HG03039 (cell line): ENCODE measurements around the gene GUCA1A.
"Not testable (repeated sequence)": the region's sequence is repeated elsewhere in the genome, so short reads cannot be mapped to it uniquely, and the experiment has no call there.

Source experiments
- ATAC-seq: cut with Tn5 transposase; IDR thresholded peaks from one replicate; pipeline ENCODE4 v1.9.1; 2021; ENCODE audit warnings: mild to moderate bottlenecking, moderate library complexity; ENCODE audit not compliant: unreplicated experiment

The GUCA1A gene

DNA sequence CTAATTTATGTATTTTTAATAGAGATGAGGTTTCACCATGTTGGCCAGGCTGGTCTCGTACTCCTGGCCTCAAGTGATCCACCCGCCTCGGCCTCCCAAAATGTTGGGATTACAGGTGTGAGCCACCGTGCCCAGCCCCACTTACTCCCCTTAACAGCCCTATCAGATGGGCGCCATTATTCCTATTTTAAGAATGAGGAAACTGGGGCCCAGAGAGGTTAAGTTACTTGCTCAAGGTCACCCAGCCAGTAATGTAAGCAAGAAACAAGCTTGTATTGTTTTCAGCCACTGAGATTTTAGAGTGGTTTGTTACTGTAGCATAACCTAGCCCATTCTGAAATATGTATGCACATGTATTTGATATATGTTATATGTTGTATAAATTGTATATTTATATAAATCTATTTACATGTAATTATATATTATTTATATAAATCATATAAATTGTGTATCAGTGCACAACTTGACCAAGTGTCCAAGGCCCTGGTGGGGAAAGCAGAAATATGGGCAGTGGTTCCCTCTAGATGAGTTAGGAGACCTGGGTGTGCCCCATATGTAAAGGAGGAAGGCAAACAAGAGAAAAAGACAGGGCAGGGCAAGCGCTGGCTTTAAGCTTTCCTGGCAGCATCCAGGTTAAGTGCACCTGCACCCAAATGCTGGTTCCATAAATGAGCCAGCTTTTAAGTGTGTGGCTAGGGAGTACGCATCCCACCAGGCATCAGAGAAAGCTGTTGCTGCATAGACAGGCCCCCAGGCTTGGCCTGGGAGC lies 1.2 kb upstream of the GUCA1A start:
- ATAC-seq: no peak

DNA sequence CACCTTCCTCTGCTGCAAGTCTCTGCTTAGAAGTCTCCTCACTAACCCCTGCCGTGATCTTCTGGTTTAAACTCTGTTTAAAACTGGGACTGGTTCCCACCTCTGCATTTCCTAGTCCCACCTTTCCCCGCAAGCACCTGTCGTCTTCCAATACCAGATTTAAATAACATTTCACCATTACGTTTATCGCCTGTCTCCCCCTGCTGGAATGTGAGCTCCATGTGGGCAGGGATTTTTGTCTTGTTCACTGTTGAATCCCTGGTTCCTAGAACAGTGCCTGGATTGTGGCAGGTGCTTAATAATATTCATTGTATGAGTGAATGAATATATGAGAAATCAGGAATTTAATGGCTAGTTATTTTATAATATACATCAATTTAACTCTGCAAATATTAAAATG lies 2.7 kb downstream of the GUCA1A start:
- ATAC-seq: no peak

DNA sequence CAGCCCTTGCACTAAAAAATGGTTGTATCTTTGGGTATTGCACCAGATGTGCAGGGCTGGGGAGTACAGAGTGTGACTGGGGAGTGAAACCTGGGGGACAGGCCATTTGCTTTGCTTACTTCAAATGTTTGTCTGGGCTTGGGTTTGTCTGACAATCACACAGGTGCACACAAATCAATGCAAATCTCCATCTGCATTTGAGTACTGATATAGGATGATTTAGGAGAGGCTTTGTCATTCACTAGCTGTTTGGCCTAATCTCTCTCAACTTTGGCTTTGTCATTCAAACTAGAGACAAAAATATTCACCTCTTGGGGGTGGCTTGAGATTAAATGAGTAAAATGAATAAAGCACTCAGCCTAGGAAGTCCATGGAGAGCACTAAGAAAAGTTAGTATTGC lies 3.8 kb downstream of the GUCA1A start:
- ATAC-seq: no peak

DNA sequence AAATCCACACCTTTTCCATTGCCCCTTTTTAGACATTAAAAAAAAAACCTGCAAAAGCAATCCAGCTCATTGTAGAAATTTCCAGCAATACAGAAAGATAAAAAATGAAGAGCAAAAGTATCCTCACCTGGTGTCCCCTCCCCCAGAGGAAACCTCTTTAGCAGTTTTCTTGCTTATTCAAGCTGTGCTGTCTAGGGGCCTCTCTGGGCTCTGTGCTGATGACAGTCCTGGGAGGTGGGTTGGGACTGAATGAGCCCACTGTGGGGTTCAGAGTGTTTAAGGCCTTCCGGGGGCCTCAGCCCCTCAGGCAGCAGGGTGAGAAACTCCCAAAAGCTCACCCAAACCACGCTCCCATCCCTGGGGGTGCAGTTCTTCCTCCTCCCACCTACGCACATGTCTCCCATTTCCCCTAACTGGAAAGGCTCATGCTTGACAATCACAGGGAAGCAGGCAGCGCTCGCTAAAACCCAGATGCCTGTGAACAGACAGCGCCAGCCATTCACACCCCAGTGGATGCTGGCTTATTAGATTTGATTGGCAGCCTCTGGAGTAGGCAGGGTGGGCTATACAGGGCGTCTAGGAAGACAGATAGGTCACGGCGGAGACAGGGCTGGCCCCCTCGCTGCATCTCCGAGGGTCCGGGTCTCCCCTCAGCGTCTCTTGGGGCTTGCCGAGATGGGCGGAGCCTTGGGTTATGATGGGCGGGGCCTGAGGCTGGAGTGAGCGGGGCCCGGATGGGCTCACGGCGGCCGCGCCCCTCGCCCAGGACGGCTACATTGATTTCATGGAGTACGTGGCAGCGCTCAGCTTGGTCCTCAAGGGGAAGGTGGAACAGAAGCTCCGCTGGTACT lies 4.6 kb downstream of the GUCA1A start:
- no peak for ATAC-seq

DNA sequence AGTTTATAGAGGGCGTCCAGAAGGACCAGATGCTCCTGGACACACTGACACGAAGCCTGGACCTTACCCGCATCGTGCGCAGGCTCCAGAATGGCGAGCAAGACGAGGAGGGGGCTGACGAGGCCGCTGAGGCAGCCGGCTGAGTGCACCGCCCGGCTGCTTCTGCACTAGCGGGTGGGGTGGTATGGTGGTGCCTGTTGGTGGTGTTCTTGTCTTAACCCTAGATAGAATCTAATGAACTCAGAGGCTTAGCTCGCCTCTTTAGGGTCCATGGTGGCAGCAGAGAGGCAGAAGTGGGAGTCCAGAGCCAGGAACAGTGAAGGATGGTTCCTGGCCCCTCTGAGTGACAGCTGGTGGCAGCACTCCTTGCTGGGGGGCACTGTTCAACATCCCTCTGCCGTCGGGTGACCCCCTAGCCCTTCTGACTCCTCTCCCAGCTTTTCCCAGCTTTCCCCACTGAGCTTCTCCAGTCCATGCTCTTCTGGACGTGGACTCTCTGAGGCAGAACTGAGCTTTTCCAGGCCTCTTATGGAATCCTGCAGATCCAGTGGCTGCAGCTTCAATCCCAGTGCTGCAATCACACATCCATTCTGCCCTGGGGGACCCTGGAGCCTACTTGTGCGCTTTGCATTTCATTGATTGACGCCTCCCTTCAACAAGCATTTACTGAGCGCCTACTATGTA lies 6.2 kb downstream of the GUCA1A start:
- ATAC-seq: no peak

DNA sequence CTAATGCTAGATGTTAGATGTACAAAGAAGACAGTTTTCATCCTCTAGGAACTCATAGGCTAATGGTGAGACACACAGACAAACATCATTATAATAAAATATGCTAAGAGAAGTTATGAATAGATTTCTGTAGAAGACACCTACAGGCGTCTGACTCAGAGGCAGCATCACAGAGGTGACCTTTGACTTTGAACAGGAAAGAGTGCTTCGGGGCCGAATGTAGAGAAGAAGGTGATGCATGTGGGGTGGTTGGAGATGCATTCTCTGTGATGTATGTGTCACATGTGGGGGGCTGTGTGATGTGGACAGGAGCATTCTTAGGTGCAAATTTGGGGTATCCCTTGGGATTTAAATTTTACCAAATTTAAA lies 6.8 kb downstream of the GUCA1A start:
- no peak for ATAC-seq

DNA sequence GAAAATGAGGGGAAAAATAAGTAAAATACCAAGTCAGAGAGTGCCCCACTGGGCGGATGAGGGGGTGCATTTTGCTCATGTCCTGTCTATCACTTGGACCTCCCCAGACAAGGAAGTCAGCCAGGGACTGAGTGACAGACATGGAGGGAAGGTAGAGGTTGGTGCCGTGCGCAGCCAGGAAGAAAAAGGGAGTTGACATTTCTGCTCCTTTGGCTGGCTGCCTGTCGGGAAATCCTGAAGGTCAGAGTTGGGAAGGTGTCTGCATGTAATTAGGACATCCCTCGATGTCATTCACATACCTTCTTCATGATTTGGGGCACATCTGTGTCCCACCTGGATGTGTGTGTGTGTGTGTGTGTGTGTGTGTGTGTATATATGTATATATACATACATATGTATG lies 8.9 kb downstream of the GUCA1A start:
- ATAC-seq: no peak

DNA sequence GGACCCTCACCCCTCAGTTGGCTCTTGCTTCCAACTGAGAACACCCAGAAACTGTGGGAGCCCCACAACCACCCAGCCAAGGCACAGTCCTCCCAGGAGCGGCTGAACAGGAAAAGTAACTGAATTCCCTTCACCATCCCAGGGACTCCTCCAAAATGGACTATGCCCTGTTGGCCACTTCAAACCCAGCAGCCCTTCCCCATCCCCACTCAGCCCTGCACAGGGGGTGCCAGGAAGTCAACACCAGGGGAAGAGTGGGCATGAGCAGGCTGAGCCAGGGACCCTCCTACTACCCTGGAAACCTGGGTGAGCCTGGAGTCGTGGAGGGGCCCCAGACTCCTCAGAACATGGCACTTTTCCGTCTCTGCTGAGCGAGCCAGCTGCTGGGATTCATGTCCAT lies 11.3 kb downstream of the GUCA1A start:
- no peak for ATAC-seq

DNA sequence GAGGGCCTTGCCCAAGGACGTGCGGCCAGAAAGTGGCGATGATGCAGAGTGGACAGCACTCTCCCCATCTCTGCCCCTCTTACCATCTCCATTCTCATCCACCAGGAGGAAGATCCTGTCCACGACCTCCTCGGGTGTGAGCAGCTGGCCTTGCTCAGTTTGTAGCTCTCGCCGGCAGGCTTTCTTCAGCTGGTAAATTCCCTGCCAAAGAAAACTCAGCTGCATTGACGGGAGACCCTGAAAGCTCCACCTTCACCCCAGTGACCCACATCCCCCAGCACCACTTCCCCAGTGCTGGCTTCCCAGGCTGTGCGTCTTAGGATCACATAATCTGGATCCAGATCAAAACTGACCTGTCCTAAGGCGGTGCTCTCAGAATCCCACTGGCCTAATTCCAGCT lies 12.4 kb downstream of the GUCA1A start:
- no peak for ATAC-seq

DNA sequence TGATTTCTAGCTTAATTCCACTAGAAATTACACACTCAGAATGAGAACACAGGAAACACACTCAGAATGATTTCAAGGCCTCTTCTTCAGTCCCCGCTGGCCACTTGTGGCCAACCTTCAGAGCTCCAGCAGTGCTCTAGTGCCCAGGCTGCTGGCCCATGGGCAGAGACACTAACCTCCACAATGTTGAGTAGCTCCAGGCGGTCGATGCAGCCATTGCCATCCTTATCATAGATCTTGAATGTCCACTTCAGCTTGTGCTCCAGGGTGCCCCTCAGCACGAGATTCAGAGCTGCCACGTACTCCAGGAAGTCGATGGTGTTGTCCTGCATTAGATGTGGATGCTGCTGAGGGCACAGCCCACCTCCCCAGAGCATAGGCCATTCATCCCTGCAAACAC lies 15.2 kb downstream of the GUCA1A start:
- ATAC-seq: no peak

DNA sequence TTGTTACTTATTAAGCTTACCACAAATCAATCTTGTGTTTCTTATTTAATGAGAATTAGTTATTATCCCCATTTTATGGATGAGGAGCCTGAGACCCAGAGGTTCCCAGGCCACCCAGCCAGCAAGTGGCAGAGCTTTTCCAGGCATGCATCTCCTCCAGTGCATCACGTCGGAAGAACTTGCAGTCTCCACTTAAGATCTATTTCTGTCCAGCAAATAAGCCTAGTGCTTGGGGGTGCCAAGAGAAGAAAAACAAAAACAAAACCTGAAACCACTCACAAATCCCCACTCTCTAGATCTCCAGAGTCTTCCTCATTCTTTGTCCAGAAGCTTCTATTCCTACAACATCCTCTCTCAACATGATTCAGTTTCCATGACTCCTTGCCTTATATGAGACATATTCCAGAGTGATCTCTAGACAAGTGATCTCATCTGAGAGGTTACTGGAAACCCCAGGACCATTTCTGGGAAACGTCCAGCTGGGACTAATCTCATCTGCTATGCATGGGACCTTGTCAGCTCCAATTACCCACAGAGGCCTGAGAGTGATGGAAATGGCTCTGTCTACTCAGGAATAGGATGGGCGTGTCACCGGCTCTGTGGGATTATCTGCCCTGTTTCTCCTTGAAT lies 17.5 kb downstream of the GUCA1A start:
- ATAC-seq: no peak

DNA sequence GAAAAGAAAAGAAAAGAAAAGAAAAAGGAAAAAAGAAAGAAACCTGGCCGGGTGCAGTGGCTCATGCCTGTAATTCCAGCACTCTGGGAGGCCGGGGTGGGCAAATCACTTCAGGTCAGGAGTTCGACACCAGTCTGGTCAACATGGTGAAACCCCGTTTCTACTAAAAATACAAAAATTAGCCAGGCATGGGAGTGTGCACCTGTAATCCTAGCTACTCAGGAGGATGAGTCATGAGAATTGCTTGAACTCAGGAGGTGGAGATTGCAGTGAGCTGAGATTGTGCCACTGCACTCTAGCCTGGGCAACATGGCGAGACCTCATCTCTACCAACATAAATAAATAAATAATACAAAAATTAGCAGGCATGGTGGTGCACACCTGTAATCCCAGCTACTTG lies 19.2 kb downstream of the GUCA1A start:
- not testable (repeated sequence) for ATAC-seq

DNA sequence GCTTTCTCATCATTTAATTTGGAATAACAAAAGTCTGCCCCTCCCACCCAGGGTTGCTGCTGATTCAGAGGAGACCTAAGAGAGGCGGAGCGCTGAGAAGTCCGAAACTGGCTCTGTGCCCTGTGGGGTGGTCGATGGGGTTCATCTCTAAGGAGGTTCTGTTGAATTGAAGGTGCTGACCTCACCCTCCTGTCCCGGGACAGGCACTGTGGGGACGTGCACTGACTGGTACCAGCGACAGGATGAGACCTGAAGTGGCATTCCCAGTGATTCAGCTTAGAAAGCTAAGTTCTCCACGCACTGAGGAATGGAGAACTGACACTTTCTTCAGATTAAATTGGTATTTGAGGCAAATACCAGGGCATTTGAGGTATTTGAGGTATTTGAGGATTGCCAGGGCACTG lies 20.3 kb downstream of the GUCA1A start:
- no peak for ATAC-seq

DNA sequence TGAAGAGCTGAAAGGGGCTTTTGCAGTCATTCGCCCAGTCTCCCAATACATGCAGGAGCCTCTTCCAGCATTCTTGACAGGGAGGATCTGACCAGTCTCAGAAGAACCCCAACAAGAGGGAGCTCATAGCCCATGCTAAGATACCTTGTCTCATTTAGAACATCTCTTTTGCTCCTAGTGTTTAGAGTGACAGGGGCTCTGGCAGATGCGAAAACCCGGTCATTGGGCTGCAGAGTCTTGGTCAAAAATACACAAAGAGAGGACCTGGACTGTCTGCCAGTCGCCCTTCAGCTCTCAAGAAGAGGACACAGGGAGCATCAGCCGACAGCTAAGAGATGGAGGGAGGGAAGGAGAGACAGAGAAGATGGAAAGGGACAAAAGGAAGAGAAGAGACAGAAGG lies 20.9 kb downstream of the GUCA1A start:
- no peak for ATAC-seq

DNA sequence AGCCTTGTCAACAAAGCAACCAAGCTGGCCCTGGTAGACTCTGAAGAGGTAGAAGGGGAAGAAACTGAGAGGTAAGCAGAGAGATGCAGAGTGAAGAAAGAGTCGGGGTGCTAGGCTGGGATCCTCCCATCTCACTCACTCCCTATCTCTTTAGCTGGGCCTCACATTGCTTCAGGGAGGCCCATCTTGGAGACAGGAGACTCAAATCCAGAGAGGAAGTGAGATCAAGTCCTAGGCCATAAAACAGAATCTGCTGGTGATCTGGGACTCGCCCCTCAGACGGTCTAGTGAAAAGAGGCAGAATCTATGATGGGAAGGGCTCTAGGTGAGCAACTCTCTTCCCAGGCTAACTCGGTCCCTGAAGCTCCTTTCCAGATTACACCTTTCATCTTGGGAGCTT lies 22.3 kb downstream of the GUCA1A start:
- ATAC-seq: no peak

DNA sequence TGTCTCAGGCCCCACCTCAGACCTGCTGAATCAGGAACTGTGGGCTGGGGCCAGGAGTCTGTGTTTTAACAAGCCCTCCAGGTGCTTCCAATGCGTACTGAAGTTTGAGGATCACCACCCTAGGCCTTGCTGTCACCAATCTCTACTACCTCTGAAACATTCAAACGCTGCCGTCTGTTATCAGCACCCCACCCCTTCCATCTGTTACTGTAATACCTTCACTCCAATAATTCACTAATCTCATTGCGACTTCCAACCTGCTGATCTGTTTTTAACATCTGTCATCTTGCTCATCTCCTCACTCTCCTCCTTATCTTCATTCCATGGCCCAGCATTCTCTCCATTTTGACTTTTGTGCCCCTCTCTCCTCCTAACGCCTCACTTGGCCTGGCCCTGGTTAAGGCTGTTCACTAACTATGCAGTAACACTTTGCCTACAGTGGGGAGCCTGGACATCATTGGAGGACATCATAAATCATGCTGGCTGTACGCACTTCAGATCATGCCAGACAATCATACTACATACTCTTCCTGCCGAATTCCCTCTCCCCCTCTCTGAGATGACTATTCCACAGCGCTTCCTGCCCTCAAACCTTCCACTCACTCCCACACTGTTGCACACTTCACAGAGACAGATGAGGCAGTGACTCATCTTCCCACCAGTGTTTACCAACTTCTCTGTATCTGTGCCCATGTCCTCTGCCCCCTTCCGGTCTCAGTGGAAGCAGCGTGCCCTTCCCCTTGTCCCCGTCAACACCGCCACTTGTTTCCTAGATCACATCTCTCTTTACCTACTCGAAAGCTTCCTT lies 24.6 kb downstream of the GUCA1A start:
- no peak for ATAC-seq

DNA sequence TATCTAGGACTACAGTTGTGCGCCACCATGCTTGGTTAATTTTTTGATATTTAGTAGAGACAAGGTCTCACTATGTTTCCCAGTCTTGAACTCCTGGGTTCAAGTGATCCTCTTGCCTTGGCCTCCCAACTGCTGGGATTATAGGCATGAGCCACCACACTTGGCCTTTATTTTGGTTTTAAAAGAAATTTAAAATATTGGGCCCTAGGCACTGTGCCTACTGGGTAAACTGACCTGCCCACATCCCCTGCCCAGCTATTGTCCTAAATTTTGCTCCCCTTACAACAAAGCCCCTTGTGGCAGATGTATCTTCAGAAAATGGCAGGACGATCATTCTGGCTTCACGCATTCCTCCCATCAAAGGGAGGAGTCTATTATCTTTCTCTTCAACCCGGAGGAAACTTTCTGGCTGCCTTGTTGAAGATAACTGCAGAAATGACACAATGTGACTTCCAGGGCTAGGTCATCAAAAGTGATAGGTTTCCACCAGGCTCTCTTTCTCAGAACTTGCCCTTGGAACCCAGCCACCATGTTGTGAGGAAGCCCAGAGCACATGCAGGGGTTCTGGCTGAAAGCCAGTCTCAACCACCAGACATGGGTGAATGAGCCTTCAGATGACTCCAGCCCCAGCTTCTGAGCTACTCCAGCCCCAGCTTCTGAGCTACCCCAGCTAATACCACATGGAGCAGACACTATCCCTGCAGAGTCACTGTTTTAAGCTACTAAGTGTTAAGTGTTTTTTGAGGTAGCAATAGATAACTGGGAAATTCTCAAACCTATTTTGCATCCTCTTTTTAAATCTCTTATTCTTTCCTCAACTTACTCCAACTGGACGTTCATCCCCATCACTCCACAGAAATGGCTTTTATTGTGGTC lies 26.2 kb downstream of the GUCA1A start:
- ATAC-seq: no peak

DNA sequence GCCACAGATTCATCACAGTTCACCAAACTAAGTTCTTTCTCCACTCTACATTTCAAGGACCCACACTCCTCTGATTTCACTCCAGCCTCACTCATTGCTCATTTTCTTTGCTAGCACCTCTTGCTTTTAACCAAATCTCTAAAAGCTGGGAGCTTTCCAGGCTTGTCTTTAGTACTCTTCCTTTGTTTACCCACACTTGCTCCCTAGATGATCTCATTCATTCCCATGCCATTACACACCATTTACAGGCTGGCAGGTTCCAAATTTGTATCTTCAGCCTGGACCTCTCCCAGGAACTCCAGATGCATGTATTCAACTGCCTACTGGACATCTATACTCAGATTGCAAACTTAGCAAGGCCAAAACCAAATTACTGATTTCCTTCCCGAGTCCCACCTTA lies 26.9 kb downstream of the GUCA1A start:
- no peak for ATAC-seq

DNA sequence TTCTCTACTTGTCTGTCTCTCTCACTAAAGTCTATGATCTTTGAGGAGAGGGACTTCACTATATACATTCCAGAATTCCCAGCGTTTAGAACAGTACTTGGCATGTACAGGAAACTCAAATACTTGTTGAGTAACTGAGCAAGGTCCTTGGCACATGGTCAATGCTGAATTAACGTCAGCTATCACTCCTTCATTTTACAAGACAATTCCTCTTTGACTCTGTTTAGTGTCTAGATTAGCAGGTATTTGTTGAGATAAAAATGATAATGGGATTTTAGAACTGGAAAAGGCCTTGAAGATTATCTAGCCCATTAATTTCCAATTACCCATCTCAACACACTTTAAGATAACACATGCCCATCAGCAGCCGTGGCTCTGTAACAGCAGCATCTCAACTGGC lies 28.2 kb downstream of the GUCA1A start:
- no peak for ATAC-seq
